Measurements from ENCODE around the gene CATSPERE.
"Not testable (repeated sequence)": the region's sequence is repeated elsewhere in the genome, so short reads cannot be mapped to it uniquely, and the experiment has no call there.

The CATSPERE gene

DNA sequence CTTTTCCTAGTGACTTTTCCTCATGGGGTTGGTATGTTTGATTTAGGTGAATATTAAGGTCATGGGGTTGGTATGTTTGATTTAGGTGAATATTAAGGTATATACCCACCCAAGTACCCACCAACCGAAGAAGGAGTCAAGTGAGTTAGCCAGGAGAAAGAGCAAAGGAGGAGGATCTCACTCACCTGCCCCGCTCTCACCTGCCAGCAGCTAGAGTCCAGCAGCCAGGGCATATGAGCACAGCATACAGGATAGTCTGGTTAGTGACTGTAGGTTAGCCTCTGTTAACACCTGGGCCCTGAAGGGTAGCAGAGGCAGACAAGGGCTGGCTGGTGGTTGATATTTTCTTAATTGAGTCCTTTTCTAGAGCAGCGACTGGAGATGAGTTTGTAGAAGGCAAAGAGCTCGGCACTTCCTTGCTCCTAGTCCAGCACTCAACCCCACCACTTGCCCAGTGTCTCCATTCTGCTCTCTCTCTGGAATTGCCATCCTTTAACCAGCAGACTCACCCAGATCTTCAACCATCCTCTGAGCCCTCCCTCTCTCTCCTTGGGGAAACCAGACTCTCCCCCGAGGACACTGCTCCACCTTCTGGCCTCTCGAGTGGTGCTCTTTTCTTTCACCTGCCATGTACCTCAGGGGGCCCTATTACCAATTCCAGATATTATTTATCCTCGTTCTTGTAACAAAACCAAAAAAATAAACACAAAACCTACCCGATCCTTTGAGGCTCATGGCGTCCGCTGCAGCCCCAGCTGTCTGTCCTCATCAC lies 175.6 kb downstream of the CATSPERE start:
- no peak for DNase-seq

DNA sequence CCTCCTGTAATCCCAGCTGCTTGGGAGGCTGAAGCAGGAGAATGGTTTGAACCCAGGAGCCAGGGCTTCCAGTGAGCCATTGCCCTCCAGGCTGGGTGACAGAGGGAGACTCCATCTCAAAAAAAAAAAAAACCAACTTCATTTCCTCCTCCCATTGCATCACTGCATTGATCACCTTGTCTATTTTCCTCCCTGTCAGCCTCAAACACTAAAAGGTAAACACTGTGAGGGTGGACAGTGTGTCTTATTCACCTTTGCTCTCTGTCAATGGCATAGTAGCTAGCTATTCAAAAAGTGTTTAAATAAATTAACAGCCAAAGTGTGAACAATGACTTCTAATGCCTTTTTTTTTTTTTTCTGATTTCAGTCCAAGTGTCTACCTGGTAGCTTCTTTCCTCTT lies 178.5 kb downstream of the CATSPERE start:
- DNase-seq = no peak

DNA sequence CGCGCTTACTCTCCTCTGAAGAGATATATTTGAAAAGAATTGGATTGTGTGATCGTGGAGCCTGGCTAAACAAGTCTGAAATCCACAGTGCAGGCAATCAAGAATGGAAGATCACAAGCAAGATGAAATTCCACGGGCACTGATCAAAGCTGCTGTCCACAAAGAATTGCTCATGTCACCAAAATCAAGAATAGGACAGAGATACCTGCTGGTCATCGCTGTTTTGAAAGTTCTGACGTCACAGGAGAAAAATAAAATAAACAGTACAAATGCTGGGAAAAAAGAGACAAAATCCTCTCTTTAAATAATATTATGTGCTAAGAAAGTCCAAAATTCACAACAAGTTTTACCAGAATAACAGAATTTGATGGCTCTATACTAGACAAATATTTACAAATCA lies 179.8 kb downstream of the CATSPERE start:
- DNase-seq = no peak

DNA sequence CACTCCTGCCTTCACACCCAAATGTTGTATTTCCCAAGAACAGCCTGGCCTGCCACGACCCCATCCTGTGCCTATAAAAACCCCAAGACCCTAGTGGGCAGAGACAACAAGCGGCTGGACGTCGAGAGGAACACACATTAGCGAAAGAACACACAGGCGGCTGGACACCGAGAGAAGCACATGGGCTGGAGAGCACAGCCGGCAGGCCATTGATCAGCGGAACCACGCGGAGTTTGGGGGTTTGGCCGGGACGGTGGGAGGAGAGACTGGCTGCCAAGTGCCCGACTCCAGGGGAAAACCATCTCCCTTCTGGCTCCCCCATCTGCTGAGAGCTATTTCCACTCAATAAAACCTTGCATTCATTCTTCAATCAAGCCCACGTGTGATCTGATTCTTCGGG lies 181.5 kb downstream of the CATSPERE start:
- no peak for DNase-seq

DNA sequence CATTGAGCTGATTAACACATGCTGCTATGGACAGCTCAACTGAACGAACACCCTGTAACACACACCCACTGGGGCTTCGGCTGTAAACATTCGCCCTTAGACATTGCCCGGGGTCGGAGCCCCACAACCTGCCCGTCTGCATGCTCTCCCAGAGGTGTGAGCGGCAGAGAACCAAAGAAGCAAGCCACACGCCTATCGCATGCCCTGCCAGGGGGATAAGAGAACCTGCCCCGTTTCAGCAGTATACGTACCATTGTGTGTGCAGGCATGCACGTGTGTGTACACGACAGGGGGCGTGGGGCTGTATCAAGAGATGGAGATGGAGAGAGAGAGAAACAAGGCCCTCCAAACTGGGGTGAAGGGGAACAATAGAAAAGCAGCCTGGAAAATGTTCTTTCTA lies 181.9 kb downstream of the CATSPERE start:
- DNase-seq = no peak

DNA sequence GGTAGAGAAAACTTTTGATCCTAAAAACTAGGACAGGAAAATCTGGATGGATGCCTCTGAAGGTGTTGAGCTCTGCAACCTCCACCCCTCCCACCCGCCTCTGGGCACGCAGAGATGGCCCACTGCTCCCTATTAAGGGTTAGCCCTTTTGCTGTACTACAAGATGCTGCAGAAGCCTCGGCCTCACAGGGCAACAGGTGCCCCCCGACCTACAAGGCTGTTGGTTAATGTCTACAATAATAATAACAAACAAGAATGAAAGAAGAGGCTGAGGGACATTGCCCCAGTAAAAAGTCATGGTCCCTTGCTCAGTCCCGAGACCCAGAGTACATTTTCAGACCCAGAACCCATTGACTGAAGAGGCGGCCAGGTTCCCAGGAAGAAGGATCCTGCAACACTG lies 184.3 kb downstream of the CATSPERE start:
- DNase-seq = no peak

DNA sequence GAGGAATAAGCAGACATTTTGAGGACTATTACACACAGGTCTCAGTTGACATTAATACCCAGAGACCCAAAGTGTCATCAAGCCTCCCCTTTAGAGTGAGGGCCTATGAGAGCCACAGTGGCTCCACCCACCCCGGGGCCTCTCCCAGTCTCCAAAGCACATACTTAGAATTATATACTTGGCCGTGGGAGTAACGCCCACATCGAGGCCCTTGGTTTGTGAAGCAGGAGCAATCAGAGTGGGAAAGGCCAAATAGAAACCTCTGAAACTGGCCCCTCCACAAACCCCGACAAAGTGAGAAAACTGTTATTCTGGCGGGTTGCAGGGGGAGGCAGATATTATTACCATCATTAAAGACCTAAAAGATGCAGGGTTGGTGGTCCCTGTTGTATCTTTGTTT lies 184.8 kb downstream of the CATSPERE start:
- DNase-seq = no peak

DNA sequence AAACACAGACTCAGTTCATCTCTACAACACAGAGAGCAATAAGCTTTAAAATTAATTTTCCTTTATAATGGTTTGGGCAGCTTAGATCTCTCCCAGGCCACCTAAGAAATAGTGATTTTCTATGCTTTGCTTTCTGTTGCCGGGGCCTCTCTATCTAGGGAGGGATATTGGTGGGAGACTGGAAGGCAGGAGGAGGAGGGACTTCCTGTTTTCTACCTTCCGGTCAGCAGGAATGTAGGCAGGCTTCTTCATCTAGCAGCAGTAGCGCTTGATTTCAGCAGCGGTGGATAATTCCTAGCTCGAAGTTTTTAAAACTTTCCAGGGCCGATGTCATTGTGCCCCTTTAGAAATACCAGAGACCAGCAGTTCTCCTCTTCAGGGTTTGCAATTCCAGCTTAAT lies 186.7 kb downstream of the CATSPERE start:
- no peak for DNase-seq

DNA sequence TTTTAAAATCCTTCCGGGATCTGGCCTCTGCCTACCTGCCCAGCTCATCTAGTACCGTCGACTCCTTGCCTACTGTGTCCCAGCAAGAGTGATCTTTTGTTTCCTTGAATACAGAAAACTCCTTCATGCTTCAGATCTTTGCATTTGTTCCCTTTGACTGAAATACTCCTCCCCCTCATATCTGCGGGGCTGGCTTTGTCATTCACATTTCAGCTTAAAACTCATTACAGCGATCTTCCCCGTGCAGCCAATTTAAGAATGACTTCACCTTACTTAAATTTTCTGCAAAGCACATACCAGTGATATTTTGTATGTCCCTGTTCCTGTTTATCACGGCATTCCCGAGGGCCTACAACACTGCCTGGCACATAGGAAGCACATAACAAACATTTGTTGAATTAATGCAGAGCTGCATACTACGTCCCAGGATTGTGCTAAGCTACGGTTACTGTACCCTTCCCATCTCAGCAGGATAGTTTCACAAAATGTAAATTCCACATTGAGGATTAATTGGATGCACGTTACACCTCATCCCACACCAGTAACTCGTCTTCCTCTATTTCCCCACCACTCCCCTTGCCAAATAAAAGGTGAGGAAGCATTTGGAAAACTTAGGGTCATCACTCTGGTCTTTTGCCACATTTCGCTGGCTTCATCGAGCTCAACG lies 191.0 kb downstream of the CATSPERE start:
- DNase-seq = no peak

DNA sequence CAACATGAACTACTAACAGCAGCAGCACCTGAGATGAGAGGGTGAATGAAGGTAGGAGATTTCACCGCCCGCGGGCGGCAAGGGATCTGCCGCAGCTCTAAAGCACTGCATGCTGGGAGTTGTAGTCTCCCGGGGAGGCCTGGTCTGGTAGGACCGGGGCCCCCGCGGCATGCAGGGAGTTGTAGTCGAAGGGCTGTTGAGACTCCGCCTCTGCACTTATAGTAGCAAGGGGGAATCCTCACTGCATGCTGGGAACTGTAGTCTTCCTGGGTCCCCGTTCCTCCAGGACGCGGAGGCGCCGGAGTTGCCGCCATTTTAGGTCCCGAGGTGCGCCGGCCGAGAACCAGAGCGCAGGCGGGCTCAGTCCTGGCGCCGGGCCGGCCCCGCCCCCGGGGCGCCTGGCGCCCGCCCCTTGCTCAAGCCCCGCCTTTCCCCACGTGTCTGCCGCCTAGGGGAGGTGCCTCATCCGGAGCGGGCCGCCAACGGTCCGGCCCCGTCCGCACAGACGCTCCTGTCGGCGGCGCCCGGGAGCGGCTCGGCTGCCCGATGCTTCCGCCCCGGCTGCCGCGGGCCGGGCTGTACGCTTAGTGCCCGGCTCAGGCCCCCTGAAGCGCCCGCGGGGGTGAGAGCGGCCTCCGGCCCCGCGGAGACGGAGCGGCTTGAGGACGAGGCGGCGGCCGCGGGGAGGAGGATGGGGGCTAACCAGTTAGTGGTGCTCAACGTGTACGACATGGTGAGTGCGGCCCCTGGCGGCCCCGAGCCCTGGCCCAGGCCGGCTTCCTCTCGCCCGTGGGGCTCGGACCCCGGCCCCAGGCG lies 191.8 kb downstream of the CATSPERE start, which contains the start of gene DESI2:
DESI2 (plus strand) TSS at position 504 of the 816 bp plus-strand sequence; CDS start at position 692, 188 bp downstream.
- peak; percentile 82 for DNase-seq

DNA sequence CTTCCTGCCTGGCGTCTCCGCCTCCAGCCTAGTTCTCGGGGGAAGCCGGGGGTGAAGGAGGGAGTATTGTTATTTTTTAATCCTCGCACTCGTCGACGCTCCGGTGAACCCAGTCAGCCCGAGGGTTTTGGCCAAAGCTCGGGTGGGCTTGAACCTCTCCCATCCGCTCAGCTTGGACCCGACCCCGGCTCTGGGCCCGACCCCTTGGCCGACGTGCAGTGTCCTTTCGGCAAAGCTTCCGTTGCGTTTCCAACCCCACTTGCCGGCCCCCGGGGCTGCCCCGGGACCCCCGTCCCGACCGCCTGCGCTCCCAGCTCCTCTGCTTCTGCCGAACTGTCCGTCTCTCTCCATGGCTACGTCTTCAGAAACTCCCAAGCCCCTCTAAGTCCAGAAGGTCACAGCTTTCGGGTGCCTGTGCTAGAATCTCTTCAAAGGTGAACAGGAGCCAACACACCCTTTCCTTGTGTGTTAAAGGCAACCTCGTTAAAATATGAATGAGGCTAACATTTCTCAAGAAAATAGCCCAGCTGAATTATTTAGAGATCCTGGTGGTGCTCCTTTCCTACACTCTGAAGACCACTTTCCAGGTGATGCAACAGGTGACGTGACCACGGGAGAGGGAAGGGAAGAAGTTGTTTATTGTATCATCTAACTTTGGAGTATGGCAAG lies 192.5 kb downstream of the CATSPERE start:
- no peak for DNase-seq

DNA sequence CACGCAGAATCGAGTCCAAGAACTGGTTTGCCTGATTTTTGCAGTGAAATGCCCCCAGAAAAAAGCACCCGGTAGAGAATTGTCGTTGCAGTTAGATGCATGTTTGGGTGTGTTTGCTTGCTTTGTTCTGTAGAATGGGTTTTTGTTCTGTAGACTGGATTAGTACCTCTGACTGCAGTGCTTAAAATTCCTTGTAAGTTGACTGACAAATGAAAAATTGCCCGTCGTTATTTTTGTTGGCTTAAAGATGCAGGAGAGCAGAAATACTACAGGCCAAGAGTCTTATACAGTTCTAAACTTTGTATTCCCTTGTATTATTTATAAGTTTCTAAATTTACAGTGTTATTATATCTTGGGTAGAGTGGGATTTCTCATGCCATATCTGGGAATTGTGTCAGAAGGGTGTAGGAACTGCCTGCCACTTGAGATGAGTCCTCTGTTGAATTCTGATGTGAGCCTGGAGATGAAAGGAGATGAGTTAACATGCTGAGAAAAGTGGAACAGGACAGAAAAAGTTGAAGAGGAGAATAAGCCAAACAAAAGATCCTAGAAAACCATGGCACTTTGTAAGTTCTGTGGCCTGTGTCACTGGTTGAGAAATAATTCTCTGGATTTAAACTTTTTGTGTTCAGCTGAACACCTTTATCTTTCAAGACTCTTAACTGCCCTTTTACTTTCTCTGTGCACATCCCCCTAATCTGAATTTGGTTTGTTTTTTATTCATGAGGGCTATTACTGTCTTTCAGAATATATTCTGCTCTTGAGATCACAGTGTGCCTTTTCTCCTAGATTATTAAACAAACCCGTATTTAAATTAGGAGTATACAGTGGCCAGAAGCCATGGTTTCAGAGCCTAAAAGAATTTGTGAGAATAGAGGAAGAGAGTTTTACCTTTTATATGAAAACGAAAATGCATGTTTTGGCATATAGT lies 193.3 kb downstream of the CATSPERE start:
- no peak for DNase-seq

DNA sequence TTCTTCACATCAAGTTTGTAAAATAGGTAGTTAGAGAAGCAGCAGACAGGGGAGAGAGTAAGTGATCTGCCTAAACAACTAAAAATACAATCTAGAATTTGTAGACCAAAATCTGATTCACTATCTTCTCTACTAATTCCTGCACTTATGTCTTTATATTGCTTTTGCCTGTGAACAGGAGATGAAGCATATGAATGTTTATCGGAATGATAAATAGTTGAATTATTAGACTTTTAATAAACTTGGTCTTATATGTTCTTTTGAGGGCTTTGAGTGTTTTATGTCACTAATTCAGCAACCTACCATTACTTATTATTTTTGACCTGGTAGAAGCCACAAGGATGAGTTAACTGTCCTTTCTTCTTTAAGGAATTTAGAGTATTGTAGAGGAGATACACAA lies 194.1 kb downstream of the CATSPERE start:
- DNase-seq = no peak

DNA sequence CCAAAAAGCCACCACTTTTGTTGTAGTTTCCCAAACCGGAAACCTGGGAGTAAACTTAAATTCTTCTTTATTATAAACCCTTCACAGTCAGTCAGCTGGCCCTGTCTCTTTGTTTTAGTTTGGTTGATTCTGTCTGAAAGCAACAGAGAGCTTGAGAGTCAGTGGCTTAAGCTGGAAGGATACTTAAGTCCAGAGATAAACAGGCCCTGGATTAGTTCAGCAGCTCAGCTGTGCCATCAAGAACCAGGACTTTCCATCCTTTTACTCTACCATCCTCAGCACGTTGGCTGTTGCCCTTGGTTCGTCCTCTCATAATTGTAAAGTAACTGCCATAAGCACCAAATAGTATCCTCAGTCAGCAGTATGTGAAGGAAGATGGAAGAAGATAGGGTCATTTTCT lies 196.3 kb downstream of the CATSPERE start:
- DNase-seq = no peak

DNA sequence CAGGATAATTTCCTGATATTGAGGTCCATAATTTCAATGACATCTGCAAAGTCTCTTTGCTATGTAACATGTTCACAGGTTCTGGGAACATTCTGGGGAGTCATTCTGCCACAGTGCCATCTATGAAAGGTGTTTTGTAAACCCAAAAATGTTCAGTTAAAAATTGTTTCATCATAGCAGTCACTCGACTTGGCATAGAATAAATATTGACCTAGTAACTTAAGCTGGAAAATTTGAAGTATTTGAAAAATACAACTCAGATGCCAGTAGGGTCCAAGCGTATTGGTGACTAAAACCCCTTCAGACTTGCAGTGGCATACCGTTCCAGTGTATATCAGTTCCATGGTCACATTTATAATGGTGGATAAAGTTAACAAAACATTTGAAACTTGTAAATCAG lies 198.6 kb downstream of the CATSPERE start:
- DNase-seq = no peak

DNA sequence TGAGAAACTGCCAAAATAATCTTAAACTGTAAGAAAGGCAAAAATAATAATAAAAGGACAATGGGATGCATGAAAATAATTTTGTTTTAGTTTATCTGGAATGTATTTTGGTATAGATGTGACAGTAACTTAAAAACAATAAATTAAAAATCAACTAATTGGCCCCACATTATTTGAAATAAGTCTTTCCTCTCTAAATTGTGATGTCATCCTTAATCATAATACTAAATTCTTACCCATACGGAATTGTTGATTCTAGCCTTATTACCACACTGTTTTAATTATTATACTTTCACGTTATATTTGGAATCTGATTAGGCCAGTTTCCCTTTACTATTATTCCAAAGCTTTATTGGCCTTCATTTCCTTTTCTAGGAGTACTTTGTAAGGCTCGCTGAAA lies 199.5 kb downstream of the CATSPERE start:
- no peak for DNase-seq

DNA sequence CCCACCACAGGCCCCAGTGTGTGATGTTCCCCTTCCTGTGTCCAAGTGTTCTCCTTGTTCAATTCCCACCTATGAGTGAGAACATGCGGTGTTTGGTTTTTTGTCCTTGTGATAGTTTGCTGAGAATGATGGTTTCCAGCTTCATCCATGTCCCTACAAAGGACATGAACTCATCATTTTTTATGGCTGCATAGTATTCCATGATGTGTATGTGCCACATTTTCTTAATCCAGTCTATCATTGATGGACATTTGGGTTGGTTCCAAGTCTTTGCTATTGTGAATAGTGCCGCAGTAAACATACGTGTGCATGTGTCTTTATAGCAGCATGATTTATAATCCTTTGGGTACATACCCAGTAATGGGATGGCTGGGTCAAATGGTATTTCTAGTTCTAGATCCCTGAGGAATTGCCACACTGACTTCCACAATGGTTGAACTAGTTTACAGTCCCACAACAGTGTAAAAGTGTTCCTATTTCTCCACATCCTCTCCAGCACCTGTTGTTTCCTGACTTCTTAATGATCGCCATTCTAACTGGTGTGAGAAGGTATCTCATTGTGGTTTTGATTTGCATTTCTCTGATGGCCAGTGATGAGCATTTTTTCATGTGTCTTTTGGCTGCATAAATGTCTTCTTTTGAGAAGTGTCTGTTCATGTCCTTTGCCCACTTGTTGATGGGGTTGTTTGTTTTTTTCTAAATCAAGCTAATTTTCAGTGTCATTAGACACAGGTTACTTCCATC lies 200.7 kb downstream of the CATSPERE start:
- not testable (repeated sequence) for DNase-seq

DNA sequence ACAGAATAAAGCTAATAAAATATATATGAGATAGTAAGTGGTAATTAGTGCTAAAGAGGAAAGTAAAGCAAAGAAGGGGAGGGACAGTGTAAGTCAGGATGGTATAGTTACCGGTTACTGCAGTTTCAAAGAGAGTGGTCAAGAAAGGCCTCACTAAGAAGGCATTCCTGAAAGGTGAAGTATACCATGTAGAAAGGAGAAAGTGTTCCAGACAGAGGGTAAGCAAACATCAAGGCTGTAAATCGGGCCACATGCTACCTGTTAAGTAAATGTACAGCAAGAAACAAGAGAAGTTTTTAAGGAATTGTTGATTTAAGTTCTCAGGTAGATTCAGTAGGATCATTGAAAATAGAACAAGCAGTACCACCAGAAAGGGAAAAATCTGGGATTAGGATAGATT lies 201.5 kb downstream of the CATSPERE start:
- DNase-seq = no peak

DNA sequence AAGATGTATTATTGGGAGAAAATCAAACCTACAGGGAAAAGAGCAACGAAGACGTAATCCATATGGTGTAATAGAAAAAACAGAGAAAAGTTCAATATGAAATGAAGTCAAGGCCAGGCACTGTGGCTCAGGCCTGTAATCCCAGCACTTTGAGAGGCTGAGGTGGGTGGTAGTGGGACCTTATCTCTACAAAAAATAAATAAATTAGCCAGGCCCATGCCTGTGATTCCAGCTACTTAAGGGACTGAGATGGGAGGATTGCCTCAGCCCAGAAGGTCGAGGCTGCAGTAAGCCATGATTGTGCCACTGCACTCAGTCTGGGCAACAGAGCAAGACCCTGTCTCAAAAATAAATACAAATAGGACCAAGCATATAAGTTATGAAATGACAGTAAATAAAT lies 203.3 kb downstream of the CATSPERE start:
- no peak for DNase-seq

DNA sequence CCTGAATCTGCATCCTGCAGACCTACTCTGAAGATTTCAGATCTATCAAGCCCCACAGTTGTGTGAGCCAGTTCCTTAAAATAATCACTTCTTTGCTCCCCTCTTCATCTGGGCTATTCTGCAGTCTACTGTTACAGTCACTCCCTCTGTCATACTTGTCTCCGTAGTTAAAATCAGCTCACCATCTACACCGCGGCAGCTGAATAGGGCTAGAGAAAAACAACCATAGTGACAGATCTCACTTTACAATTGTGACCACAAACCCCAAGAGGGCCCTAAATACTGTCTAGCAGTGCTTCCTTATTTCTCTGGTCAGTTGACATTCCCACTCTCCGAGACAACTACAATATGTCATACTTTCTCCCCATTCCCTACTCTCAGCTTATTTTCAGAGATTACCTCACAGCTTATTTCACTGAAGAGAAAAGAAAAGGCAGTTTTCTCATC lies 204.7 kb downstream of the CATSPERE start:
- DNase-seq = no peak

All from cortex of kidney (tissue), 1 donor.